GM19395 (cell line): ENCODE results near the gene NAT16.

Experiments
- ATAC-seq: cut with Tn5 transposase; IDR thresholded peaks from one replicate; pipeline ENCODE4 v1.9.1; 2021; ENCODE audit warnings: mild to moderate bottlenecking, moderate library complexity; ENCODE audit not compliant: unreplicated experiment

The NAT16 gene

GRCh38 chr7:101180130-101180755 is at the start of gene NAT16:
Gene NAT16, minus strand, starts transcription at chr7:101180293. Its CDS starts 5,486 bp downstream, at chr7:101174807.
- ATAC-seq, result no peak

- no peak for ATAC-seq
Measured at GRCh38 chr7:101226721-101227120, 46.6 kb upstream of the NAT16 start.

GRCh38 chr7:101225650-101226049 is 45.6 kb upstream of the NAT16 start:
- ATAC-seq, result no peak

GRCh38 chr7:101223528-101223927 is 43.4 kb upstream of the NAT16 start:
- ATAC-seq, result no peak

- ATAC-seq, result no peak
Measured at GRCh38 chr7:101222275-101222830, 42.3 kb upstream of the NAT16 start.

GRCh38 chr7:101220295-101220694 is 40.2 kb upstream of the NAT16 start:
- ATAC-seq, result no peak

- ATAC-seq, result peak; percentile 14
Measured at GRCh38 chr7:101218236-101219125, 38.4 kb upstream of the NAT16 start.

GRCh38 chr7:101217388-101218235 is 37.5 kb upstream of the NAT16 start, which contains the start of the genes PLOD3 and ZNHIT1:
Gene PLOD3, minus strand, starts transcription at chr7:101217581. Its CDS starts 307 bp downstream, at chr7:101217274.
Gene ZNHIT1, plus strand, starts transcription at chr7:101218165. Its CDS starts 31 bp downstream, at chr7:101218196.
- peak; percentile 65 for ATAC-seq

GRCh38 chr7:101216860-101217387 is 36.8 kb upstream of the NAT16 start:
- peak; percentile 12 for ATAC-seq

GRCh38 chr7:101216001-101216859 is 36.1 kb upstream of the NAT16 start:
- ATAC-seq, result no peak

GRCh38 chr7:101212014-101212413 is 31.9 kb upstream of the NAT16 start:
- ATAC-seq, result no peak

- ATAC-seq, result no peak
Measured at GRCh38 chr7:101211501-101211900, 31.4 kb upstream of the NAT16 start.

GRCh38 chr7:101210143-101210542 is 30.1 kb upstream of the NAT16 start:
- ATAC-seq, result no peak

GRCh38 chr7:101208794-101209193 is 28.7 kb upstream of the NAT16 start:
- no peak for ATAC-seq

- no peak for ATAC-seq
Measured at GRCh38 chr7:101207459-101207858, 27.4 kb upstream of the NAT16 start.

- ATAC-seq, result no peak
Measured at GRCh38 chr7:101206665-101207042, 26.6 kb upstream of the NAT16 start.

GRCh38 chr7:101205901-101206664 is 26.0 kb upstream of the NAT16 start:
- ATAC-seq, result no peak
